Measurements from ENCODE around the gene SEMG2.

SEMG2 gene

GRCh38 chr20:45221076-45221475 is at the start of gene SEMG2:
TSS of gene SEMG2 (plus strand) at chr20:45221373. CDS start at chr20:45221390, 17 bp downstream.
- FAIRE-seq = no peak

GRCh38 chr20:45173522-45173921 is 47.7 kb upstream of the SEMG2 start:
- no peak for FAIRE-seq

GRCh38 chr20:45174434-45175364 is 46.5 kb upstream of the SEMG2 start, which contains the start of gene PI3:
TSS of gene PI3 (plus strand) at chr20:45174902. CDS start at chr20:45174923, 21 bp downstream.
- no peak for FAIRE-seq

- FAIRE-seq = no peak
Observed at GRCh38 chr20:45176526-45177267, 44.5 kb upstream of the SEMG2 start.

- FAIRE-seq = no peak
Observed at GRCh38 chr20:45179166-45179565, 42.0 kb upstream of the SEMG2 start.

GRCh38 chr20:45181639-45182038 is 39.5 kb upstream of the SEMG2 start:
- FAIRE-seq = no peak

GRCh38 chr20:45183084-45183483 is 38.1 kb upstream of the SEMG2 start:
- no peak for FAIRE-seq

GRCh38 chr20:45187693-45188092 is 33.5 kb upstream of the SEMG2 start:
- no peak for FAIRE-seq

- no peak for FAIRE-seq
Observed at GRCh38 chr20:45189067-45189609, 32.0 kb upstream of the SEMG2 start.

- FAIRE-seq = no peak
Observed at GRCh38 chr20:45189861-45190260, 31.3 kb upstream of the SEMG2 start.

GRCh38 chr20:45191926-45192325 is 29.2 kb upstream of the SEMG2 start:
- no peak for FAIRE-seq

GRCh38 chr20:45193331-45193730 is 27.8 kb upstream of the SEMG2 start:
- no peak for FAIRE-seq

GRCh38 chr20:45206725-45207124 is 14.4 kb upstream of the SEMG2 start, which contains the start of gene SEMG1:
TSS of gene SEMG1 (plus strand) at chr20:45207033. CDS start at chr20:45207054, 21 bp downstream.
- FAIRE-seq = no peak

- no peak for FAIRE-seq
Observed at GRCh38 chr20:45209924-45210323, 11.2 kb upstream of the SEMG2 start.

GRCh38 chr20:45211569-45212474 is 9.4 kb upstream of the SEMG2 start:
- FAIRE-seq = no peak

- no peak for FAIRE-seq
Observed at GRCh38 chr20:45212836-45213235, 8.3 kb upstream of the SEMG2 start.

- no peak for FAIRE-seq
Observed at GRCh38 chr20:45218124-45218523, 3.0 kb upstream of the SEMG2 start.

- FAIRE-seq = no peak
Observed at GRCh38 chr20:45218636-45219035, 2.5 kb upstream of the SEMG2 start.

GRCh38 chr20:45223136-45223535 is 2.0 kb downstream of the SEMG2 start:
- FAIRE-seq = no peak

- FAIRE-seq = no peak
Observed at GRCh38 chr20:45226287-45226686, 5.1 kb downstream of the SEMG2 start.

GRCh38 chr20:45229264-45230056 is 8.3 kb downstream of the SEMG2 start:
- FAIRE-seq = no peak
